ENCODE data around the gene GAB2. TPM values are rescaled to one million over a fixed set of nuclear protein-coding genes. Genes with fewer than 3 reads are reported as not detected.

Gene GAB2
- total and polyA plus RNA-seq, 4 donors: 16.2 to 31.5 (median 27.5) TPM

GRCh38 chr11:78205256-78205655 lies 212.4 kb downstream of the GAB2 start:
- 94% methylated on average over 3 of the region's 4 CpGs for WGBS (ENCODE audit: insufficient coverage)
- no peaks in the 10 kb centered on the region for H3K9me3 ChIP-seq (ENCODE audit: control insufficient read depth, insufficient read depth, low read length)
- H3K4me1 ChIP-seq (ENCODE audit: control insufficient read depth, insufficient read depth, low read length): no peaks in the 10 kb centered on the region
- H3K27ac ChIP-seq (ENCODE audit: low read depth, low read length): no peak overlapping the region
- no peak overlapping the region for H3K4me3 ChIP-seq (ENCODE audit: low read depth, low read length)
- DNase-seq (ENCODE audit: low read depth in 4 of 6, low spot score in 6 of 6): no peak
- H3K36me3 ChIP-seq (ENCODE audit: control insufficient read depth, insufficient read depth, low read length): peaks cover 54% of the 10 kb centered on the region
- H3K27me3 ChIP-seq (ENCODE audit: control insufficient read depth, insufficient read depth, low read length): no peaks in the 10 kb centered on the region

- H3K27me3 ChIP-seq (ENCODE audit: control insufficient read depth, insufficient read depth, low read length): no peaks in the 10 kb centered on the region
- no peaks in the 10 kb centered on the region for H3K9me3 ChIP-seq (ENCODE audit: control insufficient read depth, insufficient read depth, low read length)
- DNase-seq (ENCODE audit: low read depth in 4 of 6, low spot score in 6 of 6): no peak
- no peak overlapping the region for H3K4me3 ChIP-seq (ENCODE audit: low read depth, low read length)
- peaks cover 51% of the 10 kb centered on the region for H3K36me3 ChIP-seq (ENCODE audit: control insufficient read depth, insufficient read depth, low read length)
- WGBS (ENCODE audit: insufficient coverage): 96% methylated on average over 9 of the region's 10 CpGs
- no peak overlapping the region for H3K27ac ChIP-seq (ENCODE audit: low read depth, low read length)
- no peaks in the 10 kb centered on the region for H3K4me1 ChIP-seq (ENCODE audit: control insufficient read depth, insufficient read depth, low read length)
Measured at GRCh38 chr11:78203184-78203583, 214.4 kb downstream of the GAB2 start.

GRCh38 chr11:78202733-78203167 lies 214.9 kb downstream of the GAB2 start:
- Histone ChIP-seq H3K27me3 (ENCODE audit: control insufficient read depth, insufficient read depth, low read length) (no peaks in the 10 kb centered on the region), H3K9me3 (ENCODE audit: control insufficient read depth, insufficient read depth, low read length) (no peaks in the 10 kb centered on the region), H3K27ac (ENCODE audit: low read depth, low read length) (no peak overlapping the region), H3K4me3 (ENCODE audit: low read depth, low read length) (no peak overlapping the region), H3K36me3 (ENCODE audit: control insufficient read depth, insufficient read depth, low read length) (peaks cover 52% of the 10 kb centered on the region), H3K4me1 (ENCODE audit: control insufficient read depth, insufficient read depth, low read length) (no peaks in the 10 kb centered on the region)
- WGBS (ENCODE audit: insufficient coverage): 90% methylated on average over 3 of the region's 3 CpGs
- no peak for DNase-seq (ENCODE audit: low read depth in 4 of 6, low spot score in 6 of 6)

DNA sequence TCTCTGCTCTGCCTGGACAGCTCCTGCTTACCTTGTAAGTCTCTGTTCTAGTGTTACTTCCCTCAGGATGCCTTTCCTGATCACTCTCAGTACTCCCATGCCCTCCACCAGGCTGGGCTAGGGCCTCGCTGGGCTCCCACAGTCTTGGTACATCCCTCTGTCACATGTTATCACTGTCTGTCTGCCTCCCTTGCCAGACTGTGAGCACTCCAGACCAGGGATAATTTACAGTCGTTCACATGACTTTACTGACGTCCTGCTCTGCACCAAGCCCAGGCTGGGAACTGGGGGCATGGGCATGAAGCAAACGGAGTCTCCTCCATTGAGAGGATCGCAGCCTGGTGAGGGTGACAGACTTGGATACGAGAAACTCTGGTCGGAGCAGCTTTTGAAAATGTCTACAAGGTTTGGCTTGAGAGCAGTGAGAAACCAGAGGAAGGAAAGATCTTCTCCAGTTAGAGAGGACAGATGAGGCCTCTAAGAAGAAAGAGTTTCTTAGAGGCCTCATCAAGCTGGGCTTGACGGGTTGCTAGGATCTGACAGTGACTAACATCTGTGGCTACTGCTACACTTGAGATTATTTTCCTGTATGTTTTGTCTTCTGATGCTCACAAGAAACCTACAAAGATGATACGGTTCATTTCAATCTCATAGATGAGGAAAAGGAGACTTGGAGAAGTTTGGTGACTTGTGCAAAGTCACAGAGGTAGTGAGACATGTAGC lies 216.4 kb downstream of the GAB2 start:
- 79% methylated on average over 9 of the region's 9 CpGs for WGBS (ENCODE audit: insufficient coverage)
- DNase-seq (ENCODE audit: low read depth in 4 of 6, low spot score in 6 of 6): no peak
- Histone ChIP-seq H3K4me3 (ENCODE audit: low read depth, low read length) (no peak overlapping the region), H3K27me3 (ENCODE audit: control insufficient read depth, insufficient read depth, low read length) (no peaks in the 10 kb centered on the region), H3K36me3 (ENCODE audit: control insufficient read depth, insufficient read depth, low read length) (peaks cover 50% of the 10 kb centered on the region), H3K27ac (ENCODE audit: low read depth, low read length) (no peak overlapping the region), H3K4me1 (ENCODE audit: control insufficient read depth, insufficient read depth, low read length) (peaks cover 3% of the 10 kb centered on the region), H3K9me3 (ENCODE audit: control insufficient read depth, insufficient read depth, low read length) (no peaks in the 10 kb centered on the region)

DNA sequence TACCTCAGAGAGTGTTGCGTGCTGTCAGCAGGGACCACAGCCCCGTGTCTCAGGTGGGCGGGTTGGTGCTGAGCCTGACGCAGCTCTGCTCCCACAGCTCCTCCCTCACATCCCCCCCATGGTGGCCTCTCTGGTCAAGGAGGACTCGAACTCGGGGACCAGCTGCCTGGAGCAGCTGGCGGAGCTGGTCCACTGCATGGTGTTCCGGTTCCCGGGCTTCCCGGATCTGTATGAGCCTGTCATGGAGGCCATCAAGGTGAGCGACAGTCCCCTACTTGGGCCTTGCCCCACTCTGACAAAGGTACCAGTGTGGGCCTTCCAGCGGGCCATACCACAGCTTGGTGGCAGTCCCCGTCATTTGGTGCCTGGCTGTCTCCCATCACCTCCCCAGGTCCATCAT lies 217.1 kb downstream of the GAB2 start:
- WGBS (ENCODE audit: insufficient coverage): 93% methylated on average over 11 of the region's 13 CpGs
- DNase-seq (ENCODE audit: low read depth in 4 of 6, low spot score in 6 of 6): no peak
- Histone ChIP-seq H3K36me3 (ENCODE audit: control insufficient read depth, insufficient read depth, low read length) (peaks cover 45% of the 10 kb centered on the region), H3K27ac (ENCODE audit: low read depth, low read length) (no peak overlapping the region), H3K27me3 (ENCODE audit: control insufficient read depth, insufficient read depth, low read length) (peaks cover 2% of the 10 kb centered on the region), H3K9me3 (ENCODE audit: control insufficient read depth, insufficient read depth, low read length) (no peaks in the 10 kb centered on the region), H3K4me1 (ENCODE audit: control insufficient read depth, insufficient read depth, low read length) (peaks cover 6% of the 10 kb centered on the region), H3K4me3 (ENCODE audit: low read depth, low read length) (no peak overlapping the region)

GRCh38 chr11:78200061-78200460 lies 217.6 kb downstream of the GAB2 start:
- Histone ChIP-seq H3K27me3 (ENCODE audit: control insufficient read depth, insufficient read depth, low read length) (peaks cover 2% of the 10 kb centered on the region), H3K36me3 (ENCODE audit: control insufficient read depth, insufficient read depth, low read length) (peaks cover 44% of the 10 kb centered on the region), H3K4me1 (ENCODE audit: control insufficient read depth, insufficient read depth, low read length) (peaks cover 6% of the 10 kb centered on the region), H3K27ac (ENCODE audit: low read depth, low read length) (no peak overlapping the region), H3K4me3 (ENCODE audit: low read depth, low read length) (no peak overlapping the region), H3K9me3 (ENCODE audit: control insufficient read depth, insufficient read depth, low read length) (no peaks in the 10 kb centered on the region)
- no peak for DNase-seq (ENCODE audit: low read depth in 4 of 6, low spot score in 6 of 6)
- WGBS (ENCODE audit: insufficient coverage): 92% methylated on average over 4 of the region's 4 CpGs

GRCh38 chr11:78199653-78200015 lies 218.0 kb downstream of the GAB2 start:
- Histone ChIP-seq H3K27ac (ENCODE audit: low read depth, low read length) (no peak overlapping the region), H3K4me1 (ENCODE audit: control insufficient read depth, insufficient read depth, low read length) (peaks cover 6% of the 10 kb centered on the region), H3K27me3 (ENCODE audit: control insufficient read depth, insufficient read depth, low read length) (peaks cover 2% of the 10 kb centered on the region), H3K4me3 (ENCODE audit: low read depth, low read length) (no peak overlapping the region), H3K9me3 (ENCODE audit: control insufficient read depth, insufficient read depth, low read length) (no peaks in the 10 kb centered on the region), H3K36me3 (ENCODE audit: control insufficient read depth, insufficient read depth, low read length) (peaks cover 47% of the 10 kb centered on the region)
- no peak for DNase-seq (ENCODE audit: low read depth in 4 of 6, low spot score in 6 of 6)
- 98% methylated on average over 5 of the region's 5 CpGs for WGBS (ENCODE audit: insufficient coverage)

- Histone ChIP-seq H3K27ac (ENCODE audit: low read depth, low read length) (no peak overlapping the region), H3K4me1 (ENCODE audit: control insufficient read depth, insufficient read depth, low read length) (peaks cover 6% of the 10 kb centered on the region), H3K4me3 (ENCODE audit: low read depth, low read length) (no peak overlapping the region), H3K27me3 (ENCODE audit: control insufficient read depth, insufficient read depth, low read length) (peaks cover 2% of the 10 kb centered on the region), H3K36me3 (ENCODE audit: control insufficient read depth, insufficient read depth, low read length) (peaks cover 47% of the 10 kb centered on the region), H3K9me3 (ENCODE audit: control insufficient read depth, insufficient read depth, low read length) (no peaks in the 10 kb centered on the region)
- DNase-seq (ENCODE audit: low read depth in 4 of 6, low spot score in 6 of 6): no peak
- 96% methylated on average over 4 of the region's 6 CpGs for WGBS (ENCODE audit: insufficient coverage)
Measured at GRCh38 chr11:78199015-78199652, 218.5 kb downstream of the GAB2 start.

DNA sequence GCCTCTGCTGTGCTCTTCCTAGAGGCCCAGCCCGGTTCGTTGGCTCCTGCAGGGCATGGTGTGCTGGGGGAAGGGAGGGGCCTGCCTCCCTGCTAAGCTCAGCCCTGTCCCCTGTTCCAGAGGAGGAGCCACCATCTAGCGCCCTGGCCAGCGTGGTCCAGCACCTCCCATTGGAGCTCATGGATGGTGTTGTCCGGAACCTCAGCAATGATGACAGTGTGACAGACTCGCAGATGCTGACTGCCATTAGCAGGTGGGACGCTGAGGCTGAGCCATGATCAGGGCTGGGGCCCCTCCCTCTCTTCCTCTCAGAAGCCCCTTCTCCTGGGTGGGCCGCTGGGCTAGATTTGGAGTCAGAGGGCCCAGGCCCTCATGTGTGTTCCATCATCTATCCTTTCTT lies 219.8 kb downstream of the GAB2 start:
- Histone ChIP-seq H3K4me3 (ENCODE audit: low read depth, low read length) (no peak overlapping the region), H3K27ac (ENCODE audit: low read depth, low read length) (no peak overlapping the region), H3K9me3 (ENCODE audit: control insufficient read depth, insufficient read depth, low read length) (no peaks in the 10 kb centered on the region), H3K36me3 (ENCODE audit: control insufficient read depth, insufficient read depth, low read length) (peaks cover 48% of the 10 kb centered on the region), H3K27me3 (ENCODE audit: control insufficient read depth, insufficient read depth, low read length) (peaks cover 2% of the 10 kb centered on the region), H3K4me1 (ENCODE audit: control insufficient read depth, insufficient read depth, low read length) (peaks cover 9% of the 10 kb centered on the region)
- WGBS (ENCODE audit: insufficient coverage): 81% methylated on average over 8 of the region's 8 CpGs
- no peak for DNase-seq (ENCODE audit: low read depth in 4 of 6, low spot score in 6 of 6)

- Histone ChIP-seq H3K36me3 (ENCODE audit: control insufficient read depth, insufficient read depth, low read length) (peaks cover 48% of the 10 kb centered on the region), H3K4me1 (ENCODE audit: control insufficient read depth, insufficient read depth, low read length) (peaks cover 15% of the 10 kb centered on the region), H3K4me3 (ENCODE audit: low read depth, low read length) (no peak overlapping the region), H3K9me3 (ENCODE audit: control insufficient read depth, insufficient read depth, low read length) (no peaks in the 10 kb centered on the region), H3K27me3 (ENCODE audit: control insufficient read depth, insufficient read depth, low read length) (peaks cover 2% of the 10 kb centered on the region), H3K27ac (ENCODE audit: low read depth, low read length) (no peak overlapping the region)
- DNase-seq (ENCODE audit: low read depth in 4 of 6, low spot score in 6 of 6): peak in 1 of 6 donors; percentile 6
- WGBS (ENCODE audit: insufficient coverage): 59% methylated on average over 40 of the region's 40 CpGs
Measured at GRCh38 chr11:78196661-78197091, 220.9 kb downstream of the GAB2 start.

All from spinal cord (tissue), 10 donors.